NCI-H1105 treated with DMSO at 0.1 percent for 48 hours (cell line): ENCODE results near the gene CGN.

Source experiments
- DNase-seq: peaks from one replicate; lab custom pipeline; 2025; lab: John Stamatoyannopoulos, UW

Gene CGN, protein sequence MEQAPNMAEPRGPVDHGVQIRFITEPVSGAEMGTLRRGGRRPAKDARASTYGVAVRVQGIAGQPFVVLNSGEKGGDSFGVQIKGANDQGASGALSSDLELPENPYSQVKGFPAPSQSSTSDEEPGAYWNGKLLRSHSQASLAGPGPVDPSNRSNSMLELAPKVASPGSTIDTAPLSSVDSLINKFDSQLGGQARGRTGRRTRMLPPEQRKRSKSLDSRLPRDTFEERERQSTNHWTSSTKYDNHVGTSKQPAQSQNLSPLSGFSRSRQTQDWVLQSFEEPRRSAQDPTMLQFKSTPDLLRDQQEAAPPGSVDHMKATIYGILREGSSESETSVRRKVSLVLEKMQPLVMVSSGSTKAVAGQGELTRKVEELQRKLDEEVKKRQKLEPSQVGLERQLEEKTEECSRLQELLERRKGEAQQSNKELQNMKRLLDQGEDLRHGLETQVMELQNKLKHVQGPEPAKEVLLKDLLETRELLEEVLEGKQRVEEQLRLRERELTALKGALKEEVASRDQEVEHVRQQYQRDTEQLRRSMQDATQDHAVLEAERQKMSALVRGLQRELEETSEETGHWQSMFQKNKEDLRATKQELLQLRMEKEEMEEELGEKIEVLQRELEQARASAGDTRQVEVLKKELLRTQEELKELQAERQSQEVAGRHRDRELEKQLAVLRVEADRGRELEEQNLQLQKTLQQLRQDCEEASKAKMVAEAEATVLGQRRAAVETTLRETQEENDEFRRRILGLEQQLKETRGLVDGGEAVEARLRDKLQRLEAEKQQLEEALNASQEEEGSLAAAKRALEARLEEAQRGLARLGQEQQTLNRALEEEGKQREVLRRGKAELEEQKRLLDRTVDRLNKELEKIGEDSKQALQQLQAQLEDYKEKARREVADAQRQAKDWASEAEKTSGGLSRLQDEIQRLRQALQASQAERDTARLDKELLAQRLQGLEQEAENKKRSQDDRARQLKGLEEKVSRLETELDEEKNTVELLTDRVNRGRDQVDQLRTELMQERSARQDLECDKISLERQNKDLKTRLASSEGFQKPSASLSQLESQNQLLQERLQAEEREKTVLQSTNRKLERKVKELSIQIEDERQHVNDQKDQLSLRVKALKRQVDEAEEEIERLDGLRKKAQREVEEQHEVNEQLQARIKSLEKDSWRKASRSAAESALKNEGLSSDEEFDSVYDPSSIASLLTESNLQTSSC

GRCh38 chr1:151510957-151511635, at the start of gene CGN:
TSS of gene CGN (plus strand) at chr1:151511387. CDS start at chr1:151518520, 7,133 bp downstream.
- DNase-seq = peak; percentile 96

DNA sequence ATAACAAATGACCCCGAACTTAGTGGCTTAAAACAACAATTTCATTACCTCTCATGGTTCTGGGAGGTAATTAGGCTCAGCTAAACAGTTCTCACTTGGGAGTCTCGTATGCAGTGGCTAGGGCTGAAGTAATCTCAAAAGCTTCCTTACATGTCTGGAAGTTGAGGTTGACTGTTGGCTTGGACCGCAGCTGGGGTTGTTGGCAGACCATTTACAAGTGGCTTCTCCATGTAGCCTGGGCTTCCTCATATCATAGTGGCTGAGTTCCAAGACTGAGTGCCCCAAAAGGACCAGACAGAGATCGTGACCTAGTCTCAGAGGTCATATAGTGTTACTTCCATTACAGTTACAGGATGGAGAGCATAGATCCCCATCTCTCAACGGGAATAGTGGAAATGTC, 49.5 kb upstream of the CGN start:
- DNase-seq = no peak

DNA sequence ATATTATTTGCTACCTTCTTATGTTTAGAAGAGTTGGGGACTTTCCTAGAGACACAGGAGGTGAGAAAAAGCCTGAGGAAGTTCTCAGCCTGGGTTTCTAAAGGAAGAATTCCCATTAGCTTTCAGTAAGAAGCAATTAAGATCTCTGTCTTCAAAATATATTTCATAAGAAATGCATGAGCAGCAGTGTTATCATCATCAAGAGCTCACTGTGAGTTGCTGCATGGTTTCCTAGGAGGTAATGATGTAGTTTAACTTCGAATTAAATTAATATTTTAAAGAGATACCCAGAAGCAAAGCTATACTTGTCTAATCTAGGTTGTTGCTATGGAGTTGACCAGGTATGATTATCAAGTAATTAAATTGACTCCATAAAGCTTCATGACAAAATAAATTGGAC, 46.2 kb upstream of the CGN start:
- DNase-seq = no peak

DNA sequence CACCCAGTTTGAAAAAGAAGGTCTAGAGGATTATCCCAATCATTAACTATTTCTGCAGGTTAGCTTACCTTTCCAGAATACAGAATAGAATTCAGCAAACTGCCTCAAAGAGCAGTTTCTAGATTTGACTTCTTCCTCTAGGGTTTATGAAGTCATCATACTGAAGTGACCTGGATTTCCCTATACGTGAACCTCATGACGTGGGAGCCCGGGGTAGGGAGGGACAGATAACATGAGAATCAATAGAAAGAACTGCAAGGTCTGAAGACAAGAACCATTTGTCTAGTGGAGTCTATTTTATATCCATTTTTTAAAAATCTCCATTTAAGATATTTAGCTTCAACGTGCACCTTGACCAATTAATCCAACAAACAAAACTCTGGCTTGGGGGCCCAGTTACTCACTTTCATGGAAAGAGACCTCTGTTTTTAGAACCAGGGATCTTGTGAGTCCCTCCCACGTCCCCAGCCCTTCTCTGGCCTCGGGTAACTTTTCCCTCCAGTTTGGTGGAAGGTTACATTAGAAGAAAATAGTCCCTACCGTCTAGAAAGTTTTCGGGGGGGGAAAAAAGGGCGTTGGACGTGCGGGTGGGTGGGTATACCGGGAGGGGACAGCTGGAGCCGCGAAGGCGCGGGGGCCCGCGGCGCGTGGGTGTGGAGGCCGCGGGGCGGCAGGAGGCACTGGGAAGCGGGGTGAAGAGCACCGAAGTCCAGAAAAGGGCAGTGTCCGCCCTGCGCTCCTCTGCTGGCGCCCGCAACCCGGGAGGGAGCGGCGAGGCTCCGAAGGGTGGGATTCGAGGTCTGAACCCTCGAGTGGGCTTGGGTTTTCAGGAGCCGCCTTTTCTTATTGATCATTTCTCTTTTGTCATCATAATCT, 38.1 kb upstream of the CGN start:
- no peak for DNase-seq

- no peak for DNase-seq
These were observed 36.4 kb upstream of the CGN start for GRCh38 chr1:151474745-151475144.

DNA sequence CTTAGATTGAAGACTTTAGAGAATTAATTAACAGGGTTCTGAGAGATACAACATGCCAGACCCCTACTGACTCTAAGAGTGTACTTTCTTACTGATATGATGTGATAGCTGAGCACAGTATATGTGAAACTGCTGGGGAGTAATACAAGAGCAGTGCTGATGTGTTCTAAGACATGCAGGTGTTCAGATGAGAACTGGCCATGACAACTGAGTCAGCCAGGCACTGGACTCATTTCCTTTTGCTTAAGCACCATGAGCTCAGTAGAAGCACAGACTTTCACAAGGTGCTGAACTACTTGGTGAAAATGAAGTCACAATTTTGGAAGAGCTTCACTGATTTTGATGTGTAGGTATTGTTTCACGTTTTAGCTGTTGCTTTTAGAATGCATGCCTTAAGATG, 36.0 kb upstream of the CGN start:
- DNase-seq = no peak

- DNase-seq = no peak
These were observed 35.1 kb upstream of the CGN start for GRCh38 chr1:151476083-151476482.

- DNase-seq = no peak
These were observed 34.1 kb upstream of the CGN start for GRCh38 chr1:151477066-151477465.

DNA sequence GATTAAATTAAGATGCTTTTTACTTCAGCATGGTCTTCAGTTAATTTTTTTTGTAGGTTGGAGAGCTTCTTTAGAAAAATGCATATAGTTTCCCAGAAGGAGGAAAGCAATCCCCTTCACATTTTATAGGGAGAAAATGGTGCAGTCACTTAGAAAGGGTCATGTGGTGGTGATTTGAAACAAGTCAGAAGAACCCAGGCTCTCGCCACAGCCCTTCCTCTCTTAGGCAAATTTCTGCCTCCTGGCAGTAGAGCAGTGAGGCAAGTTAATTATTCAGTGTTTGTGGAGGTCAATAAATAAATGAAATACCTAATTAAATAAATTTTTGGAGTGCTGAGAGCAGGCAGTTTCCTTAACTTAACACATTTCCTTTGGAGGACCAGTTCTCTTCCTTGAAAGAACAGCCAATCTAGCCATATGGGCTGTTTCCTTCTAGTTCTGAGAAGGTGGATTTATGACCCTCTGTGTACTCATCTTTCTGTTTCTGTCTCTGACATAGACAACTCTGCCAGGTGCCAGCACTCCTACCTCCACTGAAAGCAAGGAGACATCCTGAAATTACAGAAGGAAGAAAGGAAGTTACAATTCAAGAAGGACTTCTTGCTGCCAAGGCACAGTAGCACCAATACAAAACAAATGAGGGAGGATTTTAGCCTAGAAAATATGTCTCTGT, 32.9 kb upstream of the CGN start:
- DNase-seq = no peak

DNA sequence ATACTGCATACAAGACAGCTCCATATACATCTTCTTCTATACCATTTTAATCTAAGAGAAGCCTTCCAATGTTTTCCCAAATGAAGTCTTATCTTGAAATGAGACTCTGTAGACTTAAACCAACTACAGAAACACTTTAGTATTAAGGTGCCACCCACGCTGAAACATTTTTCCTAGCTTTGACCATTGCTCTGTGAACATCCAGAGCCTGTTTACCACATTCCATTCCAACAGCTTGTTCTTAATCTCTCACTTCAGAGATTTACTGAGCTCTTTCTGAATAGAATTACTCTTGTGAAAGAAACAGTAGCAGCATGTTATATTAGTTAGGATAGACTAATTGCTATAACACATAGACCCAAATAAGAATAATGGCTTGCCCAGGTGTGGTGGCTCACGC, 32.3 kb upstream of the CGN start:
- DNase-seq = no peak

- DNase-seq = no peak
These were observed 31.7 kb upstream of the CGN start for GRCh38 chr1:151479462-151479861.

DNA sequence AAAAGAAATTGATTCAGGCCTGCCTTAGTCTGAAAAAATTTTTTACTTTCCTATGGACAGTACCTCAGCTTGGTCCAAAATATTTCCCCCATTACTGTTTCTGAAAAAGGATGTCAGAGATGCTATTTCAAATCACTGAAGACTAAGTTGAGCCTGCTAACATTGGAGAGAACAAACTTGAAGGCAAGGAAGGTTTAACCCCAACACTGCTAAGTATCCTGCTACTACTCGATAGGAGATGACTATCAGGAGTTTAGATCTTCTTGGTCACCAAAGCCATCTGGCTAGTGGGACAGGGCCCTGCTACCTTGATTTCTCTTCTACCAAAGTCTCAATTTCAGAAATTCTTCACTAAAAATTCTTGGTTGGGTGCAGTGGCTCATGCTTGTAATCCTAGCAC, 29.2 kb upstream of the CGN start:
- no peak for DNase-seq

- DNase-seq = no peak
These were observed 25.4 kb upstream of the CGN start for GRCh38 chr1:151485685-151486255.

- DNase-seq = no peak
These were observed 24.6 kb upstream of the CGN start for GRCh38 chr1:151486557-151486956.

- no peak for DNase-seq
These were observed 19.5 kb upstream of the CGN start for GRCh38 chr1:151491641-151492040.

GRCh38 chr1:151492120-151492519, 19.1 kb upstream of the CGN start:
- DNase-seq = no peak

- DNase-seq = no peak
These were observed 18.1 kb upstream of the CGN start for GRCh38 chr1:151493042-151493441.

GRCh38 chr1:151494741-151495281, 16.4 kb upstream of the CGN start:
- DNase-seq = peak; percentile 65

GRCh38 chr1:151495316-151495715, 15.9 kb upstream of the CGN start:
- no peak for DNase-seq

DNA sequence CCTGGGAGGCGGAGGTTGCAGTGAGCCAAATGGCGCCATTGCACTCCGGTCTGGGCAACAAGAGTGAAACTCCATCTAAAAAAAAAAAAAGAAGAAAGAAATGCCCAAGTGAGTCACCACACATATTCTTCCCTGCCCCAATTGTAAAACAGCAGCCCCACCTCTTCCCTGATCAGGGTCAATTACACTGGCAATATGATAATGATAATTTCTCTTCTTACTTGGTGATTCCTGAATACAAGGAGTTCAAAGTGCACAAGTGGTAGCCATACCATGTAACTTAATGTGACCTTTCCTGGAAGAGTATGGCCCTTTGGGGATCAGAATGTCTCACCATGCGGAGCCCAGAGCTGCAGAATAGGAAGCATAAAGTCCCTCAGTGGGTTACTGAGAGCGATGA, 11.8 kb upstream of the CGN start:
- no peak for DNase-seq
